GM08714 (cell line): ENCODE results near the gene FGF8.

Source experiments
- H3K4me3 ChIP-seq: fragments of 200-500 bp; sonication (Bioruptor generic); 2 replicates; pipeline ENCODE4 v1.5.1; 2014; ENCODE audit warnings: mild to moderate bottlenecking, low read length, inconsistent platforms
- ZNF274 ChIP-seq: IDR thresholded peaks from 2 replicates; pipeline ENCODE4 v1.6.1; 2012; ENCODE audit warnings: mild to moderate bottlenecking, low read depth, low read length

Gene FGF8

GRCh38 chr10:101744267-101744666 lies 31.6 kb downstream of the FGF8 start:
- H3K4me3 ChIP-seq, result no peak overlapping the region
- no peak for TF ChIP-seq ZNF274

GRCh38 chr10:101741938-101742337 lies 34.0 kb downstream of the FGF8 start:
- TF ChIP-seq ZNF274, result no peak
- no peak overlapping the region for H3K4me3 ChIP-seq

- H3K4me3 ChIP-seq, result no peak overlapping the region
- no peak for TF ChIP-seq ZNF274
Observed at GRCh38 chr10:101736666-101737065, 39.2 kb downstream of the FGF8 start.

GRCh38 chr10:101732096-101732495 lies 43.8 kb downstream of the FGF8 start:
- H3K4me3 ChIP-seq, result no peak overlapping the region
- TF ChIP-seq ZNF274, result no peak

GRCh38 chr10:101726115-101726387 lies 49.9 kb downstream of the FGF8 start:
- H3K4me3 ChIP-seq, result no peak overlapping the region
- TF ChIP-seq ZNF274, result no peak

GRCh38 chr10:101725296-101726114 lies 50.4 kb downstream of the FGF8 start:
- no peak for TF ChIP-seq ZNF274
- no peak overlapping the region for H3K4me3 ChIP-seq

GRCh38 chr10:101724446-101724845 lies 51.5 kb downstream of the FGF8 start:
- TF ChIP-seq ZNF274, result no peak
- H3K4me3 ChIP-seq, result no peak overlapping the region

- no peak for TF ChIP-seq ZNF274
Observed at GRCh38 chr10:101723176-101723575, 52.7 kb downstream of the FGF8 start.

GRCh38 chr10:101721806-101722205 lies 54.1 kb downstream of the FGF8 start:
- no peak overlapping the region for H3K4me3 ChIP-seq
- TF ChIP-seq ZNF274, result no peak

More at GRCh38 chr10:101723176-101723575, 52.7 kb downstream of the FGF8 start:
- H3K4me3 ChIP-seq, result no peak overlapping the region

- TF ChIP-seq ZNF274, result no peak
- H3K4me3 ChIP-seq, result no peak overlapping the region
Observed at GRCh38 chr10:101720606-101721230, 55.2 kb downstream of the FGF8 start.
